Gastrocnemius medialis (tissue), 4 donors: ENCODE measurements around the gene CHSY1.

Experiments
- CTCF ChIP-seq, 5 experiments: fragments of 450-650 bp in 3 of 5; fragments of 200-600 bp in 2 of 5; sonication (generic) in 2 of 5; IDR thresholded peaks in 4 of 5; conservative IDR thresholded peaks in 1 of 5; 1 replicate in 4 of 5; 2 replicates in 1 of 5; pipeline ENCODE4 v1.5.1; 2016 to 2019; ENCODE audit warnings: antibody characterized with exemption in 5 of 5, mild to moderate bottlenecking in 3 of 5, moderate library complexity in 3 of 5
- POLR2A ChIP-seq, 2 donors: fragments of 450-650 bp; IDR thresholded peaks; one replicate each; pipeline ENCODE4 v1.6.1; 2017; ENCODE audit warnings: antibody characterized with exemption in 2 of 2, mild to moderate bottlenecking in 2 of 2, moderate library complexity in 2 of 2

DNA sequence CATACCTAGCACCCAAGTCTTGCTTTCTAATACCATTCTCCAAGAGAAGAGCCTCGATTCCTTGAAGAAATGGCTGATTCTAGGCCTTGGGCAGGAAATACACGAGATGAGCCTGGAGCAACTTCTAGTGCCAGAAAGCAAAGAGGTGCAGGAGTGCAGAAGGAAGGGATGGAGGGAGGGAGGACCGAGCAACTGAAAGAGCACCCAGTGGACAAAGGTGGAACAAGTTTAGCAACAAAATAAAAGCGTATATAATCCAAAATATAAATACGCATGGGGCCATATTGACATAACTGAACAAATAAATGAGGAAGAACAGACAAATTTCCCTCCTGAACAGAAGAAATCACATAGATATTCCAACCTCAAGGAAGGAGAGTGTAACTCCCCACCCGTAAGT is 34.4 kb downstream of the CHSY1 start:
- TF ChIP-seq CTCF (IDR thresholded peaks at IDR 0.05 in 4 of 5, conservative IDR thresholded peaks at IDR 0.05 in 1 of 5), result no peak
- TF ChIP-seq POLR2A (IDR thresholded peaks at IDR 0.05), result no peak
